Ovary (tissue), 3 donors: ENCODE measurements around the gene SEMA4D.

Experiments used
- POLR2A ChIP-seq: fragments of 450-650 bp; IDR thresholded peaks from one replicate; pipeline ENCODE4 v1.6.1; 2017; ENCODE audit warnings: antibody characterized with exemption, mild to moderate bottlenecking, moderate library complexity
- TF ChIP-seq, protein P1 (sequence below), 3 donors: fragments of 450-650 bp in 2 of 3; fragments of 200-600 bp in 1 of 3; IDR thresholded peaks; one replicate each; pipeline versions ENCODE4 v1.5.1 to v1.8.0; 2016 to 2022; ENCODE audit warnings: antibody characterized with exemption in 3 of 3, mild to moderate bottlenecking in 1 of 3
- donor health status: DM: no; HTN: no; CAD: no.

DNA sequence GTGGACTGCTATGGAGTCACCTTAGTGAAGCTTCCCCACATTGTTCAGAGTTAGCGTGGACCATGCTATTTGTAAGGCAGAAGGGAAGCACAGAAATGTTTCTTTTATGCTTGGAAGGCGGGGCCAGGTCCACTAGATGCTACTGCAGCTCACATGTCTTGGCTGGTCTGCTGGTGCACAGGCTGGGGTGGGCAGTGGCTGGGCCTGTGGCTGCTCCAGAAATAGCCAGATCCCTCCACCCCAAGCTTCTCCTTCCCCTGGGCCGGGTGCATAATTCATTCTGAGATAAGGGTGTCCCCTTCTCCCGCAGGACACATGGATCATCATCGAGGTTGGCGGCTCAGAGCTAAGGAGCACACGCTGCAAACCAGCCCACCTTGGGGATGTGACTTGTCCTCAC, 14.5 kb upstream of the SEMA4D start:
- TF ChIP-seq, protein P1, sequence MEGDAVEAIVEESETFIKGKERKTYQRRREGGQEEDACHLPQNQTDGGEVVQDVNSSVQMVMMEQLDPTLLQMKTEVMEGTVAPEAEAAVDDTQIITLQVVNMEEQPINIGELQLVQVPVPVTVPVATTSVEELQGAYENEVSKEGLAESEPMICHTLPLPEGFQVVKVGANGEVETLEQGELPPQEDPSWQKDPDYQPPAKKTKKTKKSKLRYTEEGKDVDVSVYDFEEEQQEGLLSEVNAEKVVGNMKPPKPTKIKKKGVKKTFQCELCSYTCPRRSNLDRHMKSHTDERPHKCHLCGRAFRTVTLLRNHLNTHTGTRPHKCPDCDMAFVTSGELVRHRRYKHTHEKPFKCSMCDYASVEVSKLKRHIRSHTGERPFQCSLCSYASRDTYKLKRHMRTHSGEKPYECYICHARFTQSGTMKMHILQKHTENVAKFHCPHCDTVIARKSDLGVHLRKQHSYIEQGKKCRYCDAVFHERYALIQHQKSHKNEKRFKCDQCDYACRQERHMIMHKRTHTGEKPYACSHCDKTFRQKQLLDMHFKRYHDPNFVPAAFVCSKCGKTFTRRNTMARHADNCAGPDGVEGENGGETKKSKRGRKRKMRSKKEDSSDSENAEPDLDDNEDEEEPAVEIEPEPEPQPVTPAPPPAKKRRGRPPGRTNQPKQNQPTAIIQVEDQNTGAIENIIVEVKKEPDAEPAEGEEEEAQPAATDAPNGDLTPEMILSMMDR (IDR thresholded peaks at IDR 0.05), result no peak
- TF ChIP-seq POLR2A, result no peak
